T-cell (primary cell): ENCODE measurements around the gene TPRX2. TPM values are rescaled to one million over a fixed set of nuclear protein-coding genes. Genes with fewer than 3 reads are reported as not detected.

Experiments
- ATAC-seq, 4 experiments: fragments of 200-7000 bp in 3 of 4; fragments of 150-1000 bp in 1 of 4; cut with Tn5 transposase; replicated peaks in 1 of 4; 1 replicate in 3 of 4; 2 replicates in 1 of 4; pipeline ENCODE4 v1.10.0; 2021; ENCODE audit warnings: moderate library complexity in 3 of 4, mild to moderate bottlenecking in 2 of 4, moderate number of reproducible peaks in 1 of 4
- CTCF ChIA-PET, 2 donors: fragments of 300-600 bp; sonication (Branson Sonifier 250); formaldehyde crosslinking; loops; one replicate each; lab custom pipeline; 2022; ENCODE audit warnings: antibody characterized with exemption in 2 of 2; lab: Charles Lee
- POLR2A ChIA-PET, 2 donors: fragments of 300-600 bp; sonication (Branson Sonifier 250); formaldehyde crosslinking; loops; one replicate each; lab custom pipeline; 2022; ENCODE audit warnings: antibody characterized with exemption in 2 of 2; lab: Charles Lee
- DNase-seq, 35 experiments: peaks; one replicate each; pipeline versions ENCODE4 v3.0.0 to v3.0.0-alpha.2; 2013 to 2023
- H3K27ac ChIP-seq: one replicate; pipeline ENCODE4 v1.5.1; 2013; ENCODE audit warnings: low read length
- H3K27me3 ChIP-seq, 2 experiments: replicated peaks in 1 of 2; 1 replicate in 1 of 2; 2 replicates in 1 of 2; pipeline versions ENCODE4 v1.6.1 to v1.7.0; 2013; ENCODE audit warnings: low read length in 1 of 2, mixed read lengths in 1 of 2; ENCODE audit not compliant: control insufficient read depth in 2 of 2, insufficient read depth in 2 of 2; ENCODE audit errors: extremely low read depth in 1 of 2
- H3K36me3 ChIP-seq, 2 donors: 1 replicate in 1 of 2; 2 replicates in 1 of 2; pipeline versions ENCODE4 v1.6.1 to v1.7.0; 2013; ENCODE audit warnings: low read length in 1 of 2; ENCODE audit not compliant: control insufficient read depth in 2 of 2, insufficient read depth in 1 of 2; ENCODE audit errors: extremely low read depth in 1 of 2
- H3K4me1 ChIP-seq, 2 experiments: 1 replicate in 1 of 2; 2 replicates in 1 of 2; pipeline versions ENCODE4 v1.6.1 to v1.7.0; 2013; ENCODE audit warnings: low read length in 2 of 2, mixed read lengths in 1 of 2; ENCODE audit not compliant: insufficient read depth in 2 of 2, control insufficient read depth in 1 of 2; ENCODE audit errors: extremely low read depth in 1 of 2
- H3K4me3 ChIP-seq, 2 donors: 1 replicate in 1 of 2; 2 replicates in 1 of 2; pipeline versions ENCODE4 v1.5.1 to v1.7.0; 2013; ENCODE audit warnings: mild to moderate bottlenecking in 2 of 2, low read length in 1 of 2, moderate library complexity in 1 of 2; ENCODE audit not compliant: control insufficient read depth in 1 of 2; ENCODE audit errors: extremely low read depth in 1 of 2
- H3K9me3 ChIP-seq: 2 replicates; pipeline ENCODE4 v1.7.0; 2013
- H3K27ac Mint-ChIP-seq, 2 donors: one replicate each; pipeline ENCODE4 v1.8.0; 2020 to 2021; ENCODE audit warnings: mild to moderate bottlenecking in 2 of 2, mixed read lengths in 2 of 2
- H3K27me3 Mint-ChIP-seq, 2 donors: one replicate each; pipeline ENCODE4 v1.8.0; 2021 to 2022; ENCODE audit warnings: mixed read lengths in 2 of 2
- H3K36me3 Mint-ChIP-seq: one replicate; pipeline ENCODE4 v1.8.0; 2021; ENCODE audit warnings: mixed read lengths
- H3K4me1 Mint-ChIP-seq, 3 donors: one replicate each; pipeline ENCODE4 v1.8.0; 2020 to 2022; ENCODE audit warnings: mixed read lengths in 3 of 3, mild to moderate bottlenecking in 1 of 3
- H3K4me3 Mint-ChIP-seq, 3 donors: one replicate each; pipeline ENCODE4 v1.8.0; 2020 to 2022; ENCODE audit warnings: mild to moderate bottlenecking in 3 of 3, mixed read lengths in 3 of 3, moderate library complexity in 3 of 3
- H3K9me3 Mint-ChIP-seq, 3 donors: one replicate each; pipeline ENCODE4 v1.8.0; 2020 to 2022; ENCODE audit warnings: mixed read lengths in 3 of 3
- WGBS: methylation state at CpG from one replicate; pipeline ENCODE4 v1.1.5; 2013; ENCODE audit warnings: missing lambda C conversion rate; ENCODE audit not compliant: insufficient coverage; 5-methylcytosine and 5-hydroxymethylcytosine counted together
- total RNA-seq, 35 experiments: library from RNA in 6 of 35; stranded (reverse) in 6 of 35; fragments of 120-200 nt in 1 of 35; gene quantifications; one replicate each; pipeline versions ENCODE4 v1.2.1 to v1.2.4 and lab custom pipeline; 2013 to 2026

TPRX2 gene
- total RNA-seq, 5 donors from 2014 or later (not counting 1 experiment from before 2014, with no cell fraction given) = not detected

- WGBS = no CpG with 5 or more reads among the region's 12 CpGs
- DNase-seq = no peak
- H3K27ac Mint-ChIP-seq = no peak within 1 kb of the TSS
- no peaks in the 10 kb centered on the region for H3K4me1 Mint-ChIP-seq
- Histone ChIP-seq H3K27me3 (peaks cover 0 to 3% of the 10 kb centered on the region in 2 experiments), H3K36me3 (no peaks in the 10 kb centered on the region), H3K9me3 (no peaks in the 10 kb centered on the region), H3K27ac (no peak within 1 kb of the TSS), H3K4me3 (no peak within 1 kb of the TSS), H3K4me1 (no peaks in the 10 kb centered on the region)
- H3K9me3 Mint-ChIP-seq = no peaks in the 10 kb centered on the region
- no peaks in the 10 kb centered on the region for H3K36me3 Mint-ChIP-seq
- POLR2A ChIA-PET = no interaction called here
- CTCF ChIA-PET = no interaction called here
- no peak for ATAC-seq
- H3K4me3 Mint-ChIP-seq = no peak within 1 kb of the TSS
- peaks cover 24 to 25% of the 10 kb centered on the region in 2 donors for H3K27me3 Mint-ChIP-seq
These were observed 27.1 kb downstream of the TPRX2 start, which contains the start of gene SULT2A1 for GRCh38 chr19:47886010-47886559. SULT2A1 (minus strand) TSS chr19:47886315; CDS start chr19:47886257, 58 bp downstream.

GRCh38 chr19:47890865-47891621 is 32.0 kb downstream of the TPRX2 start:
- H3K27ac ChIP-seq = no peak overlapping the region
- no peaks in the 10 kb centered on the region for H3K36me3 ChIP-seq
- Mint-ChIP-seq H3K27me3 (peaks cover 7 to 12% of the 10 kb centered on the region in 2 donors), H3K36me3 (no peaks in the 10 kb centered on the region), H3K9me3 (peaks cover 0 to under 1% (median 0%) of the 10 kb centered on the region in 3 donors), H3K4me1 (no peaks in the 10 kb centered on the region), H3K4me3 (no peak overlapping the region), H3K27ac (no peak overlapping the region)
- POLR2A ChIA-PET = no interaction called here
- CTCF ChIA-PET = interaction anchor here in 1 of 2 donors (0.6 kb wide), 1 partner anchor 16 kb away, joined by 7 read pairs; no protein-coding TSS in a partner anchor
- no peaks in the 10 kb centered on the region for H3K27me3 ChIP-seq
- no peak for DNase-seq
- H3K4me3 ChIP-seq = no peak overlapping the region
- H3K4me1 ChIP-seq = no peaks in the 10 kb centered on the region
- ATAC-seq = no peak
- WGBS = 48% methylated on average over 5 of the region's 7 CpGs
- no peaks in the 10 kb centered on the region for H3K9me3 ChIP-seq

- H3K4me3 ChIP-seq = no peak overlapping the region
- Mint-ChIP-seq H3K9me3 (peaks cover 0 to 5% (median 0%) of the 10 kb centered on the region in 3 donors), H3K4me3 (no peak overlapping the region), H3K36me3 (no peaks in the 10 kb centered on the region), H3K27ac (no peak overlapping the region), H3K27me3 (peaks cover 3 to 10% of the 10 kb centered on the region in 2 donors), H3K4me1 (no peaks in the 10 kb centered on the region)
- CTCF ChIA-PET = interaction anchor here in 1 of 2 donors (0.6 kb wide), 1 partner anchor 298 kb away, joined by 5 read pairs; no protein-coding TSS in a partner anchor
- no peak for ATAC-seq
- H3K4me1 ChIP-seq = no peaks in the 10 kb centered on the region
- no peaks in the 10 kb centered on the region for H3K9me3 ChIP-seq
- WGBS = no CpG with 5 or more reads among the region's 2 CpGs
- POLR2A ChIA-PET = no interaction called here
- no peak overlapping the region for H3K27ac ChIP-seq
- H3K27me3 ChIP-seq = no peaks in the 10 kb centered on the region
- no peak for DNase-seq
- no peaks in the 10 kb centered on the region for H3K36me3 ChIP-seq
These were observed 32.5 kb downstream of the TPRX2 start for GRCh38 chr19:47891622-47891922.

- Histone ChIP-seq H3K9me3 (no peaks in the 10 kb centered on the region), H3K27ac (no peak overlapping the region), H3K36me3 (no peaks in the 10 kb centered on the region), H3K4me1 (no peaks in the 10 kb centered on the region), H3K27me3 (no peaks in the 10 kb centered on the region), H3K4me3 (no peak overlapping the region)
- POLR2A ChIA-PET = no interaction called here
- ATAC-seq (no peak), DNase-seq (no peak)
- Mint-ChIP-seq H3K27ac (no peak overlapping the region), H3K4me3 (no peak overlapping the region), H3K27me3 (peaks cover 3 to 10% of the 10 kb centered on the region in 2 donors), H3K4me1 (no peaks in the 10 kb centered on the region), H3K36me3 (no peaks in the 10 kb centered on the region), H3K9me3 (peaks cover 0 to 5% (median 0%) of the 10 kb centered on the region in 3 donors)
- 62% methylated on average over 3 of the region's 7 CpGs for WGBS
- CTCF ChIA-PET = interaction anchor here in 1 of 2 donors (0.6 kb wide), 2 partner anchors 140 to 299 kb away, joined by 5 to 7 read pairs; no protein-coding TSS in a partner anchor
These were observed 33.1 kb downstream of the TPRX2 start for GRCh38 chr19:47891923-47892666.

- Histone ChIP-seq H3K36me3 (no peaks in the 10 kb centered on the region), H3K27me3 (peaks cover 0 to 2% of the 10 kb centered on the region in 2 experiments), H3K4me1 (no peaks in the 10 kb centered on the region), H3K4me3 (no peak overlapping the region), H3K9me3 (no peaks in the 10 kb centered on the region), H3K27ac (no peak overlapping the region)
- Mint-ChIP-seq H3K9me3 (peaks cover 0 to 5% (median 0%) of the 10 kb centered on the region in 3 donors), H3K4me1 (no peaks in the 10 kb centered on the region), H3K27me3 (peaks cover 7 to 8% of the 10 kb centered on the region in 2 donors), H3K27ac (no peak overlapping the region), H3K36me3 (no peaks in the 10 kb centered on the region), H3K4me3 (no peak overlapping the region)
- POLR2A ChIA-PET = no interaction called here
- ATAC-seq (no peak), DNase-seq (no peak)
- 97% methylated on average over 4 of the region's 5 CpGs for WGBS
- CTCF ChIA-PET = interaction anchor here in 1 of 2 donors (0.6 kb wide), 1 partner anchor 145 kb away, joined by 3 read pairs; no protein-coding TSS in a partner anchor
These were observed 36.2 kb downstream of the TPRX2 start for GRCh38 chr19:47895165-47895782.

GRCh38 chr19:47896019-47896418 is 37.0 kb downstream of the TPRX2 start:
- Histone ChIP-seq H3K27ac (no peak overlapping the region), H3K36me3 (no peaks in the 10 kb centered on the region), H3K9me3 (no peaks in the 10 kb centered on the region), H3K4me3 (no peak overlapping the region), H3K4me1 (no peaks in the 10 kb centered on the region), H3K27me3 (peaks cover 0 to 2% of the 10 kb centered on the region in 2 experiments)
- no peaks in the 10 kb centered on the region for H3K36me3 Mint-ChIP-seq
- no peak overlapping the region for H3K27ac Mint-ChIP-seq
- no peaks in the 10 kb centered on the region for H3K4me1 Mint-ChIP-seq
- ATAC-seq (no peak), DNase-seq (no peak)
- H3K27me3 Mint-ChIP-seq = peaks cover 7 to 12% of the 10 kb centered on the region in 2 donors
- 100% methylated on average over 3 of the region's 4 CpGs for WGBS
- CTCF ChIA-PET = interaction anchor here in 1 of 2 donors (0.6 kb wide), 1 partner anchor 144 kb away, joined by 3 read pairs; no protein-coding TSS in a partner anchor
- H3K4me3 Mint-ChIP-seq = no peak overlapping the region
- POLR2A ChIA-PET = no interaction called here
- peaks cover 0 to 5% (median 0%) of the 10 kb centered on the region in 3 donors for H3K9me3 Mint-ChIP-seq
